GM19023 (cell line): ENCODE measurements around the gene HDAC10.

Source experiments
- ATAC-seq: cut with Tn5 transposase; IDR thresholded peaks from one replicate; pipeline ENCODE4 v1.9.1; 2021; ENCODE audit warnings: mild to moderate bottlenecking, moderate library complexity; ENCODE audit not compliant: unreplicated experiment

Gene HDAC10

GRCh38 chr22:50244420-50245213 is 6.4 kb downstream of the HDAC10 start, which contains the start of gene TUBGCP6:
Gene TUBGCP6, minus strand, starts transcription at chr22:50245023. Its CDS starts 564 bp downstream, at chr22:50244459.
- peak; percentile 67 for ATAC-seq

DNA sequence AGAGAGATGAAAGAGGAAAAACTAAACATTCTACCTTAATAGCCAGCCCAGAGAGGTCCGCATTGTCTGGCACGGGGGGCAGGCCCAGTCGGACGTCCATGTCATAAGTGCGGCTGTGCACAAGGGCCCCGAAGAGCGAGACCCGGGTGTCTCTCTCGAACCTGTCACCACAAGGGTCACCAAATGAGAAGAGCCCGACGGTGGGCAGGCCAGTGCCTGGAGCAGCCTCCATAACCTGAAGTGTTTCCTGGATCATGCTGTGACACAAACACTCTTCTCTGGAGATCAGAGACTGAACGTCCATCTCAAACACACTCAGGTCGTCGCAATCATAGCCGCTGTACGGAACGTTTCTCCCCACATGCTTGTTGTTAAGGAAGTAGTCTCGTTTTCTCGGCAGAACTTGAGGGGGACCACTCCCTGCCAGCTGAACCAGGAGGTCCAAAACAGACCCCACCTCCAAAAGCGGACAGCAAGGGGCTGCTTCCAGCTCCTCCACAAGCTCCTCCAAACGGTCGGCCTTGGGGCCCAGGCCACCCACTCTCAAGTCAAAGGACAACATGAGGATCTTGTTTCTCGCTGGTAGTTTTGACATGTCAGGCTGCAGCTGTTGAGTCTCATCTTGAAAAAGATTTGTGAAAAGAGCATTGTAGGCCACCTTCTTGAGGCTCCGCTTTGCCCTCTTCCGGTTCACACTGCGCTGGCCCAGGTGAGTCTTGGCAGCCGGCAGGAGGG is 7.2 kb downstream of the HDAC10 start:
- ATAC-seq: no peak

DNA sequence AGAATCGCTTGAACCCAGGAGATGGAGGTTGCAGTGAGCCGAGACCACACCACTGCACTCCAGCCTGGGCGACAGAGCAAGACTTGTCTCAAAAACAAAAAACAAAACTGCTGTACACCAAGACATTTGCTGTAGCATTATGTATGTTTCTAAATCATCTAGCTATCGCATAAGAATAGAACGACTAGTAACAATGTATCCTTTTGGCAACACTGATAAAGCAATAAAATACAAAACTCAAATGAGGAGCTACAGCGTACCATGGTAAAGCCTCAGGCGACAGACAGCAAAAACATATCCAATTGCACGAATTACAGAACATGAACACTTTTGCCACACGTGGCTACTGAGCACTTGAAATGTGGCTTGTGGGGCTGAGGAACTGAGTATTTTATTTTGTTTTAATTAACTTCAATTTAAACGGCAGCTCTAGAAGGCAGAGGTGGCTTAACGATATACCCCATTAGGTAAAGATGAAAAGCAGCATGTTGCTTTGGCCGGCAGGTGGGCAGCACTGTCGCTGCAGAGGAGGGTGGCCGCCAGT is 8.6 kb downstream of the HDAC10 start:
- no peak for ATAC-seq

GRCh38 chr22:50238755-50239154 is 12.3 kb downstream of the HDAC10 start:
- ATAC-seq: no peak

DNA sequence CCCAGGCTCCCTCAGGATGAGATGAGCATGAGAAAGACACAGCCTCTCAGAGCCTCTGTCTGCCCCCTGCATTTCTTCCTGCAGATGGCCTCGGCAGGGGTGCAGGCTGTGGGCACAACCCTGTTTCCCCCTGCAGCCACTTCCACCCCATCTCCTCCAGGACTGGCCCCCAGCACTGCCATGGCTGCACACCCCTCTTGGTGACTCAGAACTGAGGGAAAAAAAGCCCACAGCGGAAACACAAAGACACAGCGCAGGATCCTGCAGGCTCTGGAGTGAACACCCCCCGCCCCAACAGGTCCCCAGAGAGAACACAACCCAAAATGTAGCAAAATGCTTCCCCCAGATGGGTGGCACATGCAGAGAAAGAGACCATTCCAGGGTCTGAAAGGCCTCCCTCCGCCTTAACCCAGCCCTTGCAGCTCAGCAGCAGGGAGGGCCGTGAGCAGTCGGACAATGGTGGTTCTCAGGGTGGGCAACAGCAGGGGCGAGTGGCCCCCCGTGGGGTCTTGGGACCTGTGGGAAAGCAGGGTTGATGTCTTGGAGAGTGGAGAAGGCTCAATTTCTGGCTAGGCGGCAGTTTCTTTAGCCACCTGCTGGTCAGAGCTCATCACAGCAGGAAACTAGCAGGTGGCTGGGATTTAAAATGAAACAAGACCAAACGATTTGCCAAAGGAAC is 14.2 kb downstream of the HDAC10 start:
- no peak for ATAC-seq

- no peak for ATAC-seq
Observed at GRCh38 chr22:50233223-50233622, 17.8 kb downstream of the HDAC10 start.

- ATAC-seq: no peak
Observed at GRCh38 chr22:50232481-50233151, 18.4 kb downstream of the HDAC10 start.

GRCh38 chr22:50229370-50229769 is 21.7 kb downstream of the HDAC10 start:
- no peak for ATAC-seq

GRCh38 chr22:50228366-50228765 is 22.7 kb downstream of the HDAC10 start:
- ATAC-seq: no peak

GRCh38 chr22:50227579-50228215 is 23.4 kb downstream of the HDAC10 start:
- ATAC-seq: no peak

DNA sequence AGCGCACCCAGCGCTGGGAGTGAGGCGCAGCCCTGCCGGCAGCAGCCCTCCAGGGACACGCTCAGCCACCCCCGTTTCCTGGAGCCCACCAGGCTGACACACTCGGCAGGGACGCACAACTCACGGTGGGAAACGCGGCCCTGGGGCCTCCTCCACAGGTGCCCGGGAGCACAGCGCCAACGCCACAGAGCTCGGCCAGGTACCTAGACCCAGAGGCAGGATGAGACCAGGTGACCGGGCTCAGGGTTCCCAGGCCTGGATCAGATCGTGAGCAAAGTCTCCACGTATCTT is 24.2 kb downstream of the HDAC10 start:
- ATAC-seq: no peak

GRCh38 chr22:50226063-50226874 is 24.8 kb downstream of the HDAC10 start:
- ATAC-seq: no peak

DNA sequence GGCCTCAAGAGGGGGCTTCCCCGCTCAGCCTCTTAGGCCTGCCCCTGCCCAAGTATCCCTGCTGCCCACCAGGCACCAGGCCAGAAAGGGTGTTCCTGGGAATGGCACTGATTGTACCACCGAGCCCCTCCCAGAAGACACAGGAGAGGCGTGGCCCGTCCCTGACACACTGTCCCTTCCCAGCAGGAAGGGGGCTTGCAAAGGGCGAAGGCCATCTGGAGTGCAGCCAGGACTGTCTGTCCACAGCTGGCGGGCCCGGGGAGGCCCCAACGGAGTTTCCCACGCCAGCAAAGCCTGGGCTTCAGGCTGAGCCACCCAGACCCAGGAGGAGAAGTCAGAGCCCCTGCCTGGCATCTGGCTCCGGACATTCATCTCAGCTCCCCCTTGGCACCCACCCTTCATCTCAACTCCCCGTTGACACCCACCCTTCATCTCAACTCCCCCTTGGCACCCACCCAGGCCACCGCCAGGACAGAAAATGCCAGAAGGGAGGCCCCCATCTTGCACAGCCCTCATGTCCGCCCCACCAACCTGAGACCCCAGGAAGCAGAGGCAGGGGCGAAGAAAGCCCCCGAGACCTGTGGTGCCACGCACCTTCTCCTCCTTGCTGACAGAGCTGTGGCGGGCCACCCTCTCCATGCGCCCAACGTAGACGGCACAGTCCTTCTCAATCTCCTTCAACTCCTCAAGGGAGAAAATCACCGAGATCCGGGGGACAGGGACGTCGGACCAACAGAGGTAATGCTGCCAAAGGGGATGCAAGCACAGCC is 25.7 kb downstream of the HDAC10 start:
- no peak for ATAC-seq

DNA sequence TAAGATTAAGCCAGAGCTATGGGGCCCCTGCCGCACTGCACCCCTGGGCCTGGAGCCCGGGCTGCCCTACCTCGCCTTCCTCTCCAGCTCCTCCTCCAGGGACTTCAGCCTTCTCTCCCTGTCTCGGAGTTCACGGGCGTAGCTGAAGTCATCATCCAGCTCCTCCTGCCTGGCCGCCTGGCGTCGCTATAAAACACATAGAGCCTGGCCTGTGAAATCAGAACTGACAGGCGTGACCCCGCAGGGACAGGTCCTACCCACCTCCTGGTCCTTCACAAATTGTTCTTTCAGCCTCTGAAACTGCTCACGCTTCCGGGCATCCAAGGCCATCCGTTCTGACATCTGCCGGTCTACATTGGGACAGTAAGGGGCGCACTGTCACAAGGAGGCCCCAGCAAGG is 27.0 kb downstream of the HDAC10 start:
- ATAC-seq: no peak

DNA sequence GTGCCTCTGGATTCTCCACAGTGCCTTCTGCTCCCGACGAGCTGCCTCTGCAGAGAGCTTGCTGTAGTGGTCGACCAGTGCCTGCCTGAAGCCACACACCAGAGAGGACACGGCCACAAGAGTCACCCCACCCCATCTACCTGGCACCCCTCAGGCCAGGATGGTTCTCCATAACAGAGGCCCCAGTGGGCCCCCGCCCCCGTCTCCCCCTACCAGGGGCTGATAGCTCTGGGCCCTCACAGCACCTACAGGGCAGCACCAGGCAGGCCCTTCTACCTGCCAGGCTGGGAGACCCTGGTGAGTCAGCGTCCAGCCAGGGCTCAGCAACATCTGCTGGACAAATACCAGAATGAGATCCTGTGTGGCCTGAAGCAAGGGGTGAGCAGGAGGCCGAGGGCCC is 28.6 kb downstream of the HDAC10 start:
- no peak for ATAC-seq

- ATAC-seq: no peak
Observed at GRCh38 chr22:50221410-50222300, 29.4 kb downstream of the HDAC10 start.

- ATAC-seq: no peak
Observed at GRCh38 chr22:50220603-50221409, 30.3 kb downstream of the HDAC10 start.
